Kidney epithelial cell (primary cell): ENCODE results near the gene TEX48. TPM values are rescaled to one million over a fixed set of nuclear protein-coding genes. Genes with fewer than 3 reads are reported as not detected.
A peak's percentile ranks its signal among the peaks of the same experiment; 100 is the strongest.

Experiments
- DNase-seq: peaks from one replicate; pipeline ENCODE4 v3.0.0-alpha.2; 2010; ENCODE audit warnings: low read depth
- H3K27me3 ChIP-seq: 2 replicates; pipeline ENCODE4 v1.6.0; 2011; ENCODE audit warnings: low read length; ENCODE audit not compliant: control insufficient read depth, insufficient read depth
- H3K36me3 ChIP-seq: 2 replicates; pipeline ENCODE4 v1.5.1; 2011; ENCODE audit warnings: low read length; ENCODE audit not compliant: control insufficient read depth, insufficient read depth
- H3K4me3 ChIP-seq: 2 replicates; pipeline ENCODE4 v1.5.1; 2011; ENCODE audit warnings: low read depth, mild to moderate bottlenecking, control low read depth, low read length
- CTCF ChIP-seq: IDR thresholded peaks from 2 replicates; pipeline ENCODE4 v1.5.1; 2011; ENCODE audit warnings: mild to moderate bottlenecking, moderate library complexity, low read length, control low read depth, inconsistent platforms; ENCODE audit not compliant: insufficient read depth, poor library complexity, severe bottlenecking
- total RNA-seq: library from RNA; depleted of rRNA; stranded (reverse); fragments of >200 nt; gene quantifications from 2 replicates; pipeline ENCODE4 v1.2.3, GENCODE V29; 2015

The TEX48 gene
- total RNA-seq, 1 donor from 2014 or later, result not detected

DNA sequence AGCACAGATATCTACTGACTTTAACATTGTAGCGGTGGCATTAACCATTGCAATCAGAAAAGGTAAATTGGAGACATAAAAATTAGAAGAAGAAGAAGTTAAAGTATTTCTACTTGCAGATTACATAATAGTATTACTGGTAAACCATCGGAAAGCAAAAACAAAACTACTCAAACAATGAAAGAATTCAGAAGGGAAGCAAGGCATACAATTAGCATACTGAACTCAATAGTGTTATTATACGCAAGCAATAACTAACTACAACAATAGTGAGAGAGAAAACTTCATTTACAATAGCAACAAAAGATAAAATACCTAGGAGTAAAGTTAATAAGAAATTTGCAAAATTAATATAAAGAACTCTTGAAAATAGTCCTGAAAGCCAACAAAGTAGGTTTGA is 17.8 kb downstream of the TEX48 start:
- no peaks in the 10 kb centered on the region for H3K27me3 ChIP-seq
- no peak overlapping the region for H3K4me3 ChIP-seq
- no peaks in the 10 kb centered on the region for H3K36me3 ChIP-seq
- DNase-seq, result no peak
- TF ChIP-seq CTCF, result no peak

GRCh38 chr9:114662081-114662989 is 19.7 kb downstream of the TEX48 start:
- peak; percentile 92 for TF ChIP-seq CTCF
- H3K27me3 ChIP-seq, result no peaks in the 10 kb centered on the region
- no peak for DNase-seq
- H3K4me3 ChIP-seq, result no peak overlapping the region
- no peaks in the 10 kb centered on the region for H3K36me3 ChIP-seq

DNA sequence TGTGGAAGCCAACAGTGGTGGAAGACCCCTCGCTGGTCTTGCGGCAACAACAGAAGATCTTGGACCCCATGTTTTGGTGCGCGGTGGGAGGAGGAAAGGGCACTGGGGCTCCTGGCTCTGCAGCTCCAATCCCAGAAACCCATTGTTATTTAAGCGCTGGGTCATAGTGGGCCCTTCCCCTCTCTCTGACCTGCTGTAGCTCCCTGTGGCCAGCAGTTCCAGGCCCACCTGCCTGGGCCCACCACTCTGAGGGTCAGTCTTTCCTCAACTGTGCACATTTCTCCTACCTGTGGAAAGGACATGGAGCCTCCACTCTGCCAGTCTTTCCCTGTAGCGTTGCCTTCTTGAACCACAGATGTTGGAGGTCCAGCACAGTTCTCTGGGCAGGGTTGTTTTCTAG is 24.3 kb downstream of the TEX48 start, which contains the start of gene TEX53:
Gene TEX53 (minus strand): TSS at position 101 of the 400 bp plus-strand sequence. CDS start 31 bp downstream, at position 70.
- no peak for DNase-seq
- no peaks in the 10 kb centered on the region for H3K36me3 ChIP-seq
- H3K27me3 ChIP-seq, result no peaks in the 10 kb centered on the region
- TF ChIP-seq CTCF, result no peak
- H3K4me3 ChIP-seq, result no peak within 1 kb of the TSS

DNA sequence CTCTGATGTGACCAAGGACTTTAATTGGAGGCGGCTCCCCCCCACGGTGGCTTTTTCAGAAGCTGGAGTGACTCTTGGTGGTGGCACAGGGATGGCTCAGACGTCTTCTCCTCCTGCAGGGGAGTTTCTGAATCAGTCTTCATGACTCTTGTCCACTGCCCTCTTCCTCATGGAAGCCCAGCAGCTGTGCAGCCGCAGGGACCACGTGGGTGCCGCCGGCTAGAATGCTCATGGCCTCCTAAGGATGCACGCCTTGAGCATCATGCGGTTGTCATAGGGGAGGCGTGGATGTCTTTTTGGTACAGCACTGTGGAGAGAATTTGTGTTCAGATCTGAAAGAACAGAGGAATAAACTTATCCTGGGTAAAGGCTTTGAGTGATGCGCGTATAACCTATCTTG is 25.7 kb downstream of the TEX48 start:
- Histone ChIP-seq H3K27me3 (no peaks in the 10 kb centered on the region), H3K4me3 (no peak overlapping the region), H3K36me3 (no peaks in the 10 kb centered on the region)
- no peak for DNase-seq
- no peak for TF ChIP-seq CTCF

DNA sequence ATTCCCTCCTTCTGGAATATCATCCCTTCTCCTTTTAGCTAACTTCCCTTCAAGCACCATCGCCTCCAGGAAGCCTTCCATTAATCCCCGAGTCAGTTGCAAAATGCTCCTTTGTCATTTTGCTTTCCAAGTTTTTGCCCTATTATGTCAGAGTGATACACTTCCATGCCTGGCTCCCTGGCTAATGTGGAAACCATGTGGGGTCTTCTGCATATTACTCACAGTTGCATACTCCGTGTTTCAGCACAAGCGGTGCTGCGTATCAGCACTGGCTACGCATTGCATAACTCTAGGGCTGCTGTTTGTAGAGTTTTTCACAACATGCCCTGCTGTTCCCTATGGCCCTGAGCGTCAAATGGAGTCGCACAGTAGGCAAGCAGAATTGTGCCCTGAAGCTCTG is 26.3 kb downstream of the TEX48 start:
- TF ChIP-seq CTCF, result no peak
- Histone ChIP-seq H3K4me3 (no peak overlapping the region), H3K36me3 (no peaks in the 10 kb centered on the region), H3K27me3 (no peaks in the 10 kb centered on the region)
- no peak for DNase-seq
